H1 (cell line): ENCODE measurements around the gene AQP2. TPM values are rescaled to one million over a fixed set of nuclear protein-coding genes. Genes with fewer than 3 reads are reported as not detected.

Experiments
- ASH2L ChIP-seq: fragments of 200-600, 300-600 bp; sonication (generic); IDR thresholded peaks from one replicate; pipeline ENCODE4 v1.7.1; 2017; ENCODE audit warnings: low read length
- JUN ChIP-seq: IDR thresholded peaks from 2 replicates; pipeline ENCODE4 v1.6.1; 2011; ENCODE audit warnings: low read depth, mild to moderate bottlenecking, improper control_type of control experiment, low read length
- SIN3A ChIP-seq, 2 experiments: IDR thresholded peaks in 1 of 2; conservative IDR thresholded peaks in 1 of 2; 2 replicates each; pipeline ENCODE4 v1.6.1; 2011 to 2012; ENCODE audit warnings: low read length in 2 of 2, improper control_type of control experiment in 1 of 2, low read depth in 1 of 2, mild to moderate bottlenecking in 1 of 2
- polyA plus RNA-seq, 7 experiments: library from polyadenylated mRNA; depleted of rRNA in 3 of 7; stranded (reverse) in 5 of 7; unstranded in 2 of 7; fragments of >200 nt in 5 of 7; fragments of 200-250 nt in 2 of 7; gene quantifications; 1 replicate in 5 of 7; 2 replicates in 1 of 7; 4 replicates in 1 of 7; pipeline versions ENCODE4 v1.2.1 to v1.2.3, GENCODE V29; 2011 to 2013; ENCODE audit warnings: missing spikeins in 2 of 7, mixed read lengths in 2 of 7
- total RNA-seq: library from RNA; stranded (reverse); fragmentation: NEBNext Ultra II Directional; extraction: Animal tissue kit (Norgen Biotek cat#: 25700); gene quantifications from 2 replicates; pipeline ENCODE4 v1.2.1, GENCODE V29; 2021

The AQP2 gene
- total and polyA plus RNA-seq, 2 of the 8 experiments (the other 6 are each of a cell fraction or from before 2014, with no cell fraction given), result not detected

- TF ChIP-seq SIN3A (conservative IDR thresholded peaks at IDR 0.05 in 1 of 2, IDR thresholded peaks at IDR 0.05 in 1 of 2; ENCODE audit: low read depth in 1 of 2, low read length in 2 of 2) (no peak), ASH2L (no peak), JUN (no peak)
Measured at GRCh38 chr12:49963976-49964815, 13.7 kb downstream of the AQP2 start (continued).
